HEK293T (cell line): ENCODE measurements around the gene GFOD2.

ENCODE experiments used
- ARNT ChIP-seq: fragments of 450-650 bp; IDR thresholded peaks from 2 replicates; pipeline ENCODE4 v1.6.1; 2017; ENCODE audit warnings: mild to moderate bottlenecking
- CTBP1 ChIP-seq: fragments of 450-650 bp; IDR thresholded peaks from 2 replicates; pipeline ENCODE4 v1.6.1; 2016; ENCODE audit warnings: borderline replicate concordance
- ELF4 ChIP-seq: fragments of 450-650 bp; IDR thresholded peaks from 2 replicates; pipeline ENCODE4 v1.6.1; 2017; ENCODE audit warnings: antibody characterized with exemption
- FOXA1 ChIP-seq: fragments of 450-650 bp; IDR thresholded peaks from 2 replicates; pipeline ENCODE4 v1.6.1; 2016; ENCODE audit warnings: mild to moderate bottlenecking
- FOXK2 ChIP-seq: fragments of 450-650 bp; IDR thresholded peaks from 2 replicates; pipeline ENCODE4 v1.6.1; 2016; ENCODE audit warnings: mild to moderate bottlenecking
- FOXM1 ChIP-seq: fragments of 450-650 bp; IDR thresholded peaks from 2 replicates; pipeline ENCODE4 v1.6.1; 2017; ENCODE audit warnings: mild to moderate bottlenecking, borderline replicate concordance
- NFRKB ChIP-seq: fragments of 450-650 bp; IDR thresholded peaks from 2 replicates; pipeline ENCODE4 v1.6.1; 2016; ENCODE audit warnings: mild to moderate bottlenecking, moderate library complexity
- PKNOX1 ChIP-seq: fragments of 450-650 bp; IDR thresholded peaks from 2 replicates; pipeline ENCODE4 v1.6.1; 2016
- SP1 ChIP-seq: fragments of 450-650 bp; IDR thresholded peaks from 2 replicates; pipeline ENCODE4 v1.6.1; 2017
- TARDBP ChIP-seq: fragments of 450-650 bp; IDR thresholded peaks from 2 replicates; pipeline ENCODE4 v1.6.1; 2016
- ZNF384 ChIP-seq: fragments of 450-650 bp; IDR thresholded peaks from 2 replicates; pipeline ENCODE4 v1.6.1; 2016

GRCh38 chr16:67664871-67665270 is 54.2 kb downstream of the GFOD2 start:
- TF ChIP-seq FOXM1 (no peak), CTBP1 (no peak), NFRKB (no peak), ELF4 (no peak), SP1 (no peak), FOXK2 (no peak), ZNF384 (no peak), ARNT (no peak), TARDBP (no peak), FOXA1 (no peak), PKNOX1 (no peak)
